RWPE1 (cell line): ENCODE data around the gene ULBP2.

Experiments used
- CTCF ChIA-PET: fragments of 350-600 bp; sonication (Branson Sonifier 250); formaldehyde crosslinking; extraction: SDS; loops from one replicate; lab custom pipeline; 2021; lab: Yijun Ruan, JAX
- POLR2A ChIA-PET: fragments of 400-600 bp; formaldehyde crosslinking; extraction: SDS; loops from one replicate; lab custom pipeline; 2020; ENCODE audit warnings: antibody characterized with exemption; ENCODE audit not compliant: low non-redundant PET; lab: Yijun Ruan, JAX
- DNase-seq: peaks from one replicate; pipeline ENCODE4 v3.0.0; 2012; ENCODE audit warnings: low spot score
- H3K27ac ChIP-seq: fragments of 450-650 bp; 2 replicates; pipeline ENCODE4 v1.5.1; 2017
- CTCF ChIP-seq: fragments of 450-650 bp; conservative IDR thresholded peaks from 2 replicates; pipeline ENCODE4 v1.5.1; 2017; ENCODE audit warnings: low read depth, mild to moderate bottlenecking

The ULBP2 gene

GRCh38 chr6:149922642-149923326 is 19.0 kb upstream of the ULBP2 start, which contains the start of gene RAET1G:
RAET1G (minus strand) TSS chr6:149923121; CDS start chr6:149923010, 111 bp downstream.
- DNase-seq: peak; percentile 98
- peak within 1 kb of the TSS; percentile 74 for H3K27ac ChIP-seq
- TF ChIP-seq CTCF: no peak
- POLR2A ChIA-PET: no interaction called here
- CTCF ChIA-PET: no interaction called here

DNA sequence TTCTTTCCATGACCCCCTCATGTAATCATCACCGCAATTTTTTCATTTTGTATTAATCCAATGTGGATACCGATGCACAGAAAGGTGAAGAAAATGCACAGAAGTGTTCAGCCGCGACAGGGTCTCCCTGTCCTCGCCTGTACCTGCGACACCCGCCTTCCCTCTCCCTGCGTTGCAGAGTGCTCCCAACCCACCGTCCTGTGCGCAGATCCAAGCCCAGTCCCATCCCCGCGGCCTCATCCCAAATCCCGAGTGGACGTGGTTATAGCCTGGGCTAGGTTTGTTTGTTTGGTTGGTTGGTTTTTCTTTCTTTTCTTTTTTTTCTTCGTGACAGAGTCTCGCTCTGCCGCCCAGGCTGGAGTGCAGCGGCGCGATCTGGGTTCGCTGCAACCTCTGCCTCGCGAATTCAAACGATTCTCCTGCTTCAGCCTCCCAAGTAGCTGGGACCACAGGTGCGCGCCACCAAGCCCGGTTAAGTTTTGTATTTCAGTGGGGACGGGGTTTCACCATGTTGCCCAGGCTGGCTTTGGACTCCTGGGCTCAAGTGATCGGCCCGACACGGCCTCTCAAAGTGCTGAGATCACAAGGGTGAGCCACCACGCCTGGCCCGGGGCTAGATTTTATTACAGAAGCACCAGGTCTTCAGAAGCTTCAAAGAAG is 18.4 kb upstream of the ULBP2 start:
- TF ChIP-seq CTCF: no peak
- no peak for DNase-seq
- POLR2A ChIA-PET: no interaction called here
- peak overlapping the region; percentile 74 for H3K27ac ChIP-seq
- CTCF ChIA-PET: interaction anchor here (0.7 kb wide), 1 partner anchor 13 kb away, joined by 3 read pairs; no protein-coding TSS in a partner anchor

DNA sequence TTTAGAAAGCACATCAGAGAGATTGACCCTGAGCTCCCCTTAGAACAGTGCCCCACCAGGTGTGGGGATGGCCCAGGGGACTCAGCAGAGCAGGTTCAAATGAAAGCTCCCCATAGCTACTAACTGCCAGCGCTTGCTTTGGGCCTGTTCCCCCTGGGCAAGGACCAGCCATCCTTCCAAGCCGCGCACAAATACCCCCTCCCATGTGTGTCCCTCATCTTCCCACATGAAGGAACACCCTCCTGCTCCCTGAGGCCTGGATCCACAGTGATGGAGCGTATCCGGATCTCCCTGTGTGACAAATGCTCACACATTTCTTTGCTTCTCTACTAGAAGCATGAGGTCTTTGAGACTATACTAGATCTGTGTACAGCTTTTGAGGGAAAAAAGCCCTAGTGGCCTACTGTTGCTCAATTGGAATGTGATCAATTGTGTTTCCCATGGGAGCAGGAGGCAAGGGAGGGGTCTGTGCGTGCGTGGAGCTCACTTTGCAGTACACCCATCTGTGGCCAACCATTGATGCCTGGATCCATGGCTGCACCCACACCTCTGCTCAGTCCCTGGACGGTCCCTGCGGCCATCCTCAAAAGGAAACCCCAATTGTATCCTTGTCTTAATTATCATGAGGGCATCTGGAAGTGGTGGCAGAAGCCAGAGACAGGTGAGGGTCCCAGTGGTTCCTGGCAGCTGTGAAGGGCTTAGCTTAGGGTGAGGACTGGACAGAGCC is 17.4 kb upstream of the ULBP2 start:
- no peak for TF ChIP-seq CTCF
- H3K27ac ChIP-seq: peak overlapping the region; percentile 36; the same call in 1 of the 2 replicates
- POLR2A ChIA-PET: no interaction called here
- DNase-seq: no peak
- CTCF ChIA-PET: interaction anchor here (0.7 to 1.4 kb wide), 2 partner anchors 14 to 84 kb away, joined by 3 to 6 read pairs; no protein-coding TSS in a partner anchor

DNA sequence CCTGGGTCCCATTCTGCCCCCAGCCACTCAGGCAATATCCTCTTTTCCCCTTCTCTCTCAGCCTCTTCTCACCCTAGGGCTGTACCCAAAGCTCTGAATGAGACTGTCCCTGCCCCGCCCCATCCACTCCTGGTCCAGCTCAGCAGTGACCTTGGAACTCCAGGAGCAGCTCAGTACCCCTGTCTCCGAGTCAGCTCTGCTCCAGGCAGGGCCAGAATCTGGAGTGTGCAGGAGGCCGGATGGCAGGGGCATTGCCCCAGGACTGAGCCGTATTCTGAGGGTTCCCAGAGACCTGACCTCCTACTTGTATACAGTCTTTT is 16.9 kb upstream of the ULBP2 start:
- DNase-seq: no peak
- ChIA-PET CTCF (interaction anchor here (1.4 kb wide), 1 partner anchor 85 kb away, joined by 6 read pairs; no protein-coding TSS in a partner anchor), POLR2A (no interaction called here)
- peak overlapping the region; percentile 36; the same call in 1 of the 2 replicates for H3K27ac ChIP-seq
- no peak for TF ChIP-seq CTCF

DNA sequence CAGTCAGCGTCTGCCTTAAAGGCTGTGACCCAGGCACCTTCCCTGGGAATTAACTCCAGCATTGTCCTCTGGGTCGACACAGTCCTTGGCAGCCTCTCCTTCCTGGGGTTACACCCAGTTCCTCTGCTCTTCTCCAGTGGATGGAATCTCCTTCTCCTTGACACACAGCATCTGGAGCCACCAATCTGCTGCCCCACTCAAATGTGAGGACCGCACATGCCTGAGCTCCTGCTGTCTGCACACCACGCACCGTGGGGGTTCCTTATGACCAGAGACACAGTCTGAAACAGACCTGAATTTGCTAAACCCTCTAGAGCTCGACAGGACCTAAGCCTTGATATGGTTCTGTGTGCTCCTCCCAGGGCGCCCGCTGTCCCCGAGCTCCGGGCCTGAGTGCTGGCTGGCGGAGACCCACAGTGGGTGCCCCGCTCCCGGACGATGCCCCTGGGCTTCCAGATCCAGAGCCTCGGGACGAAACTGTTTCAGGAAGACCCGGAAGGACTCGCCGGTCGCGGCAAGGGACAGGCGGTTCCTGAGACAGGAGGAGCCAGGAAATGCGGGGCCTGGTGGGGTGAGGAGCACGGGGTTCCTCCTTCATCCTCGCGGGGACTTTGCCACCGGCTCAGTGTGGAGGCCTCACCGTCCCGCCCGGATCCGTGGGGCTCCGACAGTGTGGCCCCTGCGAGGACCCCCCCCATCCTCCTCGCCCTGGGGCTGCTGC is 16.4 kb upstream of the ULBP2 start:
- no peak for DNase-seq
- H3K27ac ChIP-seq: peak overlapping the region; percentile 36
- TF ChIP-seq CTCF: no peak
- ChIA-PET CTCF (interaction anchor here (1.4 kb wide), 1 partner anchor 85 kb away, joined by 6 read pairs; no protein-coding TSS in a partner anchor), POLR2A (no interaction called here)
